ENCODE results near the gene CCNY. TPM values are rescaled to one million over a fixed set of nuclear protein-coding genes. Genes with fewer than 3 reads are reported as not detected.
"Not testable (repeated sequence)": the region's sequence is repeated elsewhere in the genome, so short reads cannot be mapped to it uniquely, and the experiment has no call there.

Gene CCNY
- total RNA-seq, 2 experiments from 2014 or later = 64.9 to 66.9 TPM

- CTCF ChIA-PET = interaction anchor here (0.7 kb wide), 2 partner anchors 434 to 639 kb away, joined by 3 to 4 read pairs; no protein-coding TSS in a partner anchor
These were observed 64.4 kb downstream of the CCNY start for GRCh38 chr10:35400595-35401268.

DNA sequence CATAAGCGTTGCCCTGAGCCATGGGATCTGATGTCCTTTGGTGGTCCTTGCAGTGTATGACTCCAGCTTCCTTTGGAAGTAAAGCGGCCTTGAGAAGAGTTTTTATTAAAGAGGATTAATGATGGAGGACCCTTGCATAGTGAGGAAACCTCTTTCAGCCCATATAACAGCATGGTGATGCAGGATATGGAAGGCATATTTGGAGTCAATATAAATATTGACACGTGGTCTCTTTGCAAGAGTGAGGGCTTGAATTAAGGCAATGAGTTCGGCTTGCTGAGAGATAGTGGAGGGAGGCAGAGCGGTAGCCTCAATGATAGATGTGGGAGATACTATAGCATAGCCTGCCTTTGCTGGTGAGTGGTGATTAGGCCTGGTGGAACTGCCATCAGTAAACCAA lies 67.2 kb downstream of the CCNY start:
- H3K4me3 ChIP-seq (ENCODE audit: low read length); H3K36me3 ChIP-seq (ENCODE audit: insufficient read depth, low read length); H3K27me3 Mint-ChIP-seq; H3K9me3 Mint-ChIP-seq; ATAC-seq (ENCODE audit: poor library complexity); POLR2A ChIA-PET; H3K27ac ChIP-seq (ENCODE audit: low read depth in 1 of 2, low read length in 2 of 2); H3K9me3 ChIP-seq (ENCODE audit: control insufficient read depth in 1 of 2, insufficient read depth in 1 of 2, low read length in 2 of 2); H3K36me3 Mint-ChIP-seq (ENCODE audit: low read depth); DNase-seq; H3K27me3 ChIP-seq (ENCODE audit: control insufficient read depth in 1 of 2, insufficient read depth in 2 of 2, low read length in 2 of 2); CTCF ChIA-PET; H3K4me3 Mint-ChIP-seq; intact Hi-C loops (cut with DNase I, micrococcal nuclease); H3K27ac Mint-ChIP-seq: not testable (repeated sequence)
- peaks cover 15% of the 10 kb centered on the region for H3K4me1 Mint-ChIP-seq (ENCODE audit: low read depth)
- H3K4me1 ChIP-seq (ENCODE audit: insufficient read depth, low read length) = peaks cover 16% of the 10 kb centered on the region

More at GRCh38 chr10:35400595-35401268, 64.4 kb downstream of the CCNY start:
- no peak overlapping the region for H3K27ac Mint-ChIP-seq
- Histone ChIP-seq H3K9me3 (ENCODE audit: control insufficient read depth in 1 of 2, insufficient read depth in 1 of 2, low read length in 2 of 2) (peaks cover 0 to 3% of the 10 kb centered on the region in 2 experiments), H3K36me3 (ENCODE audit: insufficient read depth, low read length) (no peaks in the 10 kb centered on the region), H3K4me3 (ENCODE audit: low read length) (no peak overlapping the region), H3K27me3 (ENCODE audit: control insufficient read depth in 1 of 2, insufficient read depth in 2 of 2, low read length in 2 of 2) (no peaks in the 10 kb centered on the region), H3K4me1 (ENCODE audit: insufficient read depth, low read length) (peaks cover 38% of the 10 kb centered on the region), H3K27ac (ENCODE audit: low read depth in 1 of 2, low read length in 2 of 2) (no peak overlapping the region)
- TF ChIP-seq, protein P1, sequence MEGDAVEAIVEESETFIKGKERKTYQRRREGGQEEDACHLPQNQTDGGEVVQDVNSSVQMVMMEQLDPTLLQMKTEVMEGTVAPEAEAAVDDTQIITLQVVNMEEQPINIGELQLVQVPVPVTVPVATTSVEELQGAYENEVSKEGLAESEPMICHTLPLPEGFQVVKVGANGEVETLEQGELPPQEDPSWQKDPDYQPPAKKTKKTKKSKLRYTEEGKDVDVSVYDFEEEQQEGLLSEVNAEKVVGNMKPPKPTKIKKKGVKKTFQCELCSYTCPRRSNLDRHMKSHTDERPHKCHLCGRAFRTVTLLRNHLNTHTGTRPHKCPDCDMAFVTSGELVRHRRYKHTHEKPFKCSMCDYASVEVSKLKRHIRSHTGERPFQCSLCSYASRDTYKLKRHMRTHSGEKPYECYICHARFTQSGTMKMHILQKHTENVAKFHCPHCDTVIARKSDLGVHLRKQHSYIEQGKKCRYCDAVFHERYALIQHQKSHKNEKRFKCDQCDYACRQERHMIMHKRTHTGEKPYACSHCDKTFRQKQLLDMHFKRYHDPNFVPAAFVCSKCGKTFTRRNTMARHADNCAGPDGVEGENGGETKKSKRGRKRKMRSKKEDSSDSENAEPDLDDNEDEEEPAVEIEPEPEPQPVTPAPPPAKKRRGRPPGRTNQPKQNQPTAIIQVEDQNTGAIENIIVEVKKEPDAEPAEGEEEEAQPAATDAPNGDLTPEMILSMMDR (IDR thresholded peaks at IDR 0.05) = no peak
- no peak for ATAC-seq (ENCODE audit: poor library complexity)
- intact Hi-C loops (cut with DNase I, micrococcal nuclease) = no loop called here
- H3K36me3 Mint-ChIP-seq (ENCODE audit: low read depth) = no peaks in the 10 kb centered on the region
- H3K9me3 Mint-ChIP-seq = no peaks in the 10 kb centered on the region
- H3K4me1 Mint-ChIP-seq (ENCODE audit: low read depth) = peaks cover 42% of the 10 kb centered on the region
- no peaks in the 10 kb centered on the region for H3K27me3 Mint-ChIP-seq
- DNase-seq = no peak
- POLR2A ChIA-PET = interaction anchor here (0.7 kb wide), 2 partner anchors 11 to 26 kb away, joined by 3 to 4 read pairs; no protein-coding TSS in a partner anchor
- H3K4me3 Mint-ChIP-seq = no peak overlapping the region

GRCh38 chr10:35404077-35404476 lies 67.8 kb downstream of the CCNY start:
- CTCF ChIA-PET; DNase-seq; H3K9me3 Mint-ChIP-seq; intact Hi-C loops (cut with DNase I, micrococcal nuclease); POLR2A ChIA-PET; H3K27me3 Mint-ChIP-seq; H3K36me3 Mint-ChIP-seq (ENCODE audit: low read depth); H3K27ac Mint-ChIP-seq; ATAC-seq (ENCODE audit: poor library complexity); H3K27me3 ChIP-seq (ENCODE audit: control insufficient read depth in 1 of 2, insufficient read depth in 2 of 2, low read length in 2 of 2); H3K4me3 Mint-ChIP-seq; H3K36me3 ChIP-seq (ENCODE audit: insufficient read depth, low read length); H3K4me3 ChIP-seq (ENCODE audit: low read length); H3K4me1 Mint-ChIP-seq (ENCODE audit: low read depth); H3K9me3 ChIP-seq (ENCODE audit: control insufficient read depth in 1 of 2, insufficient read depth in 1 of 2, low read length in 2 of 2); H3K27ac ChIP-seq (ENCODE audit: low read depth in 1 of 2, low read length in 2 of 2): not testable (repeated sequence)
- peaks cover 11% of the 10 kb centered on the region for H3K4me1 ChIP-seq (ENCODE audit: insufficient read depth, low read length)

- intact Hi-C loops (cut with DNase I, micrococcal nuclease); DNase-seq; H3K4me1 ChIP-seq (ENCODE audit: insufficient read depth, low read length); POLR2A ChIA-PET; H3K9me3 Mint-ChIP-seq; ATAC-seq (ENCODE audit: poor library complexity); H3K4me3 Mint-ChIP-seq; H3K27ac ChIP-seq (ENCODE audit: low read depth in 1 of 2, low read length in 2 of 2); H3K4me1 Mint-ChIP-seq (ENCODE audit: low read depth); H3K36me3 Mint-ChIP-seq (ENCODE audit: low read depth); H3K9me3 ChIP-seq (ENCODE audit: control insufficient read depth in 1 of 2, insufficient read depth in 1 of 2, low read length in 2 of 2); H3K4me3 ChIP-seq (ENCODE audit: low read length); H3K36me3 ChIP-seq (ENCODE audit: insufficient read depth, low read length); H3K27me3 ChIP-seq (ENCODE audit: control insufficient read depth in 1 of 2, insufficient read depth in 2 of 2, low read length in 2 of 2); CTCF ChIA-PET; H3K27me3 Mint-ChIP-seq; H3K27ac Mint-ChIP-seq: not testable (repeated sequence)
These were observed 69.8 kb downstream of the CCNY start for GRCh38 chr10:35406003-35406630.

DNA sequence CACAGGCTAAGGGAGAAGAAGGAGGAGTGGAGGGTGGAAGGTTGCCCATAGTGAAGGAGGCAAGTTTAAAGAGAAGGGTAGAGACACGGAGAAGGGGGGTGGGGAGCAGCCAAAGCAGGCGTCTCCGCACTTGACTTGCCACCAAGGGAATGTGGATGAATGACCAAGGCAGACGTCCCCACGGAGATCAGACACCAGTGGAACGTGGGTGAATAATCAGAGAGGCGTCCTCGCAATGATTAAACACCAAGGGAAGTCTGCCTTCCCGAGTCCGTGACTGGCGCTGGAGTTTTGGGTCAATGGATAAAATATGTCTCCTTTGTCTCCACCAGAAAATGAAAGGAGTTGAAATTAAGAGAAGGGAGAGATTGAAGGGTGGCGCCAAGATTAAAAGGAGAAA lies 71.4 kb downstream of the CCNY start:
- H3K27me3 Mint-ChIP-seq; DNase-seq; H3K27ac Mint-ChIP-seq; CTCF ChIA-PET; H3K9me3 ChIP-seq (ENCODE audit: control insufficient read depth in 1 of 2, insufficient read depth in 1 of 2, low read length in 2 of 2); POLR2A ChIA-PET; H3K4me1 Mint-ChIP-seq (ENCODE audit: low read depth); H3K27ac ChIP-seq (ENCODE audit: low read depth in 1 of 2, low read length in 2 of 2); intact Hi-C loops (cut with DNase I, micrococcal nuclease); H3K36me3 ChIP-seq (ENCODE audit: insufficient read depth, low read length); H3K9me3 Mint-ChIP-seq; H3K36me3 Mint-ChIP-seq (ENCODE audit: low read depth); H3K27me3 ChIP-seq (ENCODE audit: control insufficient read depth in 1 of 2, insufficient read depth in 2 of 2, low read length in 2 of 2); ATAC-seq (ENCODE audit: poor library complexity); H3K4me3 ChIP-seq (ENCODE audit: low read length); H3K4me3 Mint-ChIP-seq: not testable (repeated sequence)
- H3K4me1 ChIP-seq (ENCODE audit: insufficient read depth, low read length) = peaks cover 16% of the 10 kb centered on the region
